NT2/D1 (cell line): ENCODE data around the gene DIPK1C.

Experiments used
- SUZ12 ChIP-seq: IDR thresholded peaks from 2 replicates; pipeline ENCODE4 v1.6.1; 2011; ENCODE audit not compliant: insufficient read length, insufficient read depth; ENCODE audit errors: extremely low read depth
- ZNF274 ChIP-seq: IDR thresholded peaks from 2 replicates; pipeline ENCODE4 v1.6.1; 2011; ENCODE audit warnings: mild to moderate bottlenecking, low read depth, low read length

GRCh38 chr18:74465775-74466174 is 8.7 kb upstream of the DIPK1C start:
- TF ChIP-seq ZNF274 = no peak
- TF ChIP-seq SUZ12 = no peak
